ENCODE results near the gene TEAD1. TPM values are rescaled to one million over a fixed set of nuclear protein-coding genes. Genes with fewer than 3 reads are reported as not detected.

Gene TEAD1
- total RNA-seq, 4 donors from 2014 or later = 38.8 to 110 (median 75.3) TPM

DNA sequence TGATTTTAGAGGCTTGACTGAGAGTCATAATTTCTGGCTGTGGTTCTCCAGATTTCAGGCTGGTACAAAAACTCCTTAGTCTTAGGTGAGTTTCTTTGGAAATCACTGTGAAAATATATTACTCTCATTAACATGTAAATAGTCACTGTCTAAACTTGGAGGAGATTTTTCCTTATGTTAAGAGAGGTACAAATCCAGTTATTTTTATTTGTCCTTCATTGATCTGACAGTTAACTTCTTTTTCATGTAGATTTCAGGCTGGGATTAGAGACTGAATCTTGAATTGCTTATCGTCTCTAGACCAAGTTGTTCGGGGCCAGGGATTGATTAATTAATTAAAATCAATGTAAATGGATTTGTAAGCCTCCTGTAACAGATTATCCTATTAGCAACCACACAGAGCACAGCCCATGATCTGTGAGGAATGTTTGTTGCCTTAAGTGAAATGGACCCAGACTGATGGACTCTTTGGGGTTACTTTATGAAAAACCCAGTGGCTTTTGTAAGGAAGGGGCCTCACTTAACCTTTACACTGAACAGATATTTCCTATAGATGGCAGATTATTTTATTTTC lies 21.1 kb downstream of the TEAD1 start:
- H3K36me3 ChIP-seq = no peaks in the 10 kb centered on the region

DNA sequence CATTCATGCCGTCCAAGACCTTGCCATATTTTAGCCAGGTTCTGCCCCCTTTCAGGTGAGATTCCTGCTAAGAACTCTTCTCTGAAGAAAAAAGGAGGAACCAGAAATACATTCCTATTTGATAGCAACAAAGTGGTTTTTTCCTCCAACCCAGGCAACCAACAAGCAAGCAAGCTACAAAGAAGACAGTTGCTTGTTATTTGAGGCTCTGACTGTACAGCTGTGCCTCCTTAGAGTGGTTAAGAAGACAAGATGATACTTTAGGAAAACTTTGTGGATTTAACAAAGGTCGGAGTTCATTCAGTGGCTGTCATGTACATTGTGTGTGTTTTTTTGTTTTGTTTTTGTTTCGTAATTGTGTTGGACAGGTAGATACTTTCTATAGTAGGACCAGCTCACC lies 21.7 kb downstream of the TEAD1 start:
- Histone ChIP-seq H3K27ac (peak overlapping the region; percentile 88 to 91), H3K9me3 (no peaks in the 10 kb centered on the region), H3K36me3 (no peaks in the 10 kb centered on the region), H3K27me3 (no peaks in the 10 kb centered on the region), H3K4me3 (no peak overlapping the region), H3K4me1 (peaks cover 6 to 18% of the 10 kb centered on the region in 2 donors)
- TF ChIP-seq, protein P1, sequence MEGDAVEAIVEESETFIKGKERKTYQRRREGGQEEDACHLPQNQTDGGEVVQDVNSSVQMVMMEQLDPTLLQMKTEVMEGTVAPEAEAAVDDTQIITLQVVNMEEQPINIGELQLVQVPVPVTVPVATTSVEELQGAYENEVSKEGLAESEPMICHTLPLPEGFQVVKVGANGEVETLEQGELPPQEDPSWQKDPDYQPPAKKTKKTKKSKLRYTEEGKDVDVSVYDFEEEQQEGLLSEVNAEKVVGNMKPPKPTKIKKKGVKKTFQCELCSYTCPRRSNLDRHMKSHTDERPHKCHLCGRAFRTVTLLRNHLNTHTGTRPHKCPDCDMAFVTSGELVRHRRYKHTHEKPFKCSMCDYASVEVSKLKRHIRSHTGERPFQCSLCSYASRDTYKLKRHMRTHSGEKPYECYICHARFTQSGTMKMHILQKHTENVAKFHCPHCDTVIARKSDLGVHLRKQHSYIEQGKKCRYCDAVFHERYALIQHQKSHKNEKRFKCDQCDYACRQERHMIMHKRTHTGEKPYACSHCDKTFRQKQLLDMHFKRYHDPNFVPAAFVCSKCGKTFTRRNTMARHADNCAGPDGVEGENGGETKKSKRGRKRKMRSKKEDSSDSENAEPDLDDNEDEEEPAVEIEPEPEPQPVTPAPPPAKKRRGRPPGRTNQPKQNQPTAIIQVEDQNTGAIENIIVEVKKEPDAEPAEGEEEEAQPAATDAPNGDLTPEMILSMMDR (IDR thresholded peaks at IDR 0.05) = no peak
- no peak for TF ChIP-seq POLR2A (IDR thresholded peaks at IDR 0.05)
- intact Hi-C loops (cut with DNase I; ENCODE audit: low total_unique reads) = no loop called here
- DNase-seq = no peak

More for the DNA sequence above, 21.1 kb downstream of the TEAD1 start:
- H3K4me1 ChIP-seq = peaks cover 6 to 18% of the 10 kb centered on the region in 2 donors
- no peaks in the 10 kb centered on the region for H3K9me3 ChIP-seq
- peak overlapping the region; percentile 88 to 91 for H3K27ac ChIP-seq
- H3K27me3 ChIP-seq = no peaks in the 10 kb centered on the region
- no peak for TF ChIP-seq POLR2A (IDR thresholded peaks at IDR 0.05)
- TF ChIP-seq, protein P1 (IDR thresholded peaks at IDR 0.05) = no peak
- no peak overlapping the region for H3K4me3 ChIP-seq
- intact Hi-C loops (cut with DNase I; ENCODE audit: low total_unique reads) = no loop called here
- DNase-seq = no peak

DNA sequence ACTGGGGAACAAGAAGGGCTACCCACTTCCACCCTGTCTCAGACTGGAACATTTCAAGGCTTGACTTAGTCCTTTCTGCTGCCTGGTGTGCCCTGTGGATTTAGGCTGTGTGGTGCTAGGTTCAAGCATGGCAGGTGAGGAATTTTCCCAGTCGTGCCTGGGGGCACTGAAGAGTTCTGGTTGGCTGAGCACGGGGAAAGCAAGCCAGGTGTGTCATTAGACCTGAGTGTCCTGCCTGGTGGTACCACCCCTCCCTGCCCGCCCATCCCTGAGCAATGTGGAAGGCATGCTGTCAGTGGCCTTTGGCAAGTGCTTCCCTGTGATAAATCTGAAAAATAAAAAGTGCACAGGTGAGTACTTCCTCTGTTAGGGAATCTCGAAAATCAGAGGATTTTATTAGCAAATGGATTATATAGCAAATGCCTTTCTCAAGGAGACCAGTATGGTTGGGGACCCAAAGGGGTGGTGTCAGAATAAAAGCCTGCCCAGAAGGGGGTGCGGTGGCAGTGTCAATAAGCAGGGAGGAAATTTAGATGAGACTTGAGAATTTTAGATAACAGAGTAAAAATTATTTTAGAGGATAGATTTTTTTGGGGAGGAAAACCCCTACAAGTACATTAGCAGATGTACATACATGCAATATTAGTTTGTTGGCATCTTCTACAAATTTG lies 22.8 kb downstream of the TEAD1 start:
- Histone ChIP-seq H3K9me3 (no peaks in the 10 kb centered on the region), H3K4me1 (peaks cover 6 to 17% of the 10 kb centered on the region in 2 donors), H3K27me3 (no peaks in the 10 kb centered on the region), H3K4me3 (no peak overlapping the region), H3K36me3 (no peaks in the 10 kb centered on the region), H3K27ac (peak overlapping the region in 1 of 2 donors; percentile 91)
- no peak for DNase-seq
- intact Hi-C loops (cut with DNase I; ENCODE audit: low total_unique reads) = no loop called here
- TF ChIP-seq POLR2A (IDR thresholded peaks at IDR 0.05) = no peak

DNA sequence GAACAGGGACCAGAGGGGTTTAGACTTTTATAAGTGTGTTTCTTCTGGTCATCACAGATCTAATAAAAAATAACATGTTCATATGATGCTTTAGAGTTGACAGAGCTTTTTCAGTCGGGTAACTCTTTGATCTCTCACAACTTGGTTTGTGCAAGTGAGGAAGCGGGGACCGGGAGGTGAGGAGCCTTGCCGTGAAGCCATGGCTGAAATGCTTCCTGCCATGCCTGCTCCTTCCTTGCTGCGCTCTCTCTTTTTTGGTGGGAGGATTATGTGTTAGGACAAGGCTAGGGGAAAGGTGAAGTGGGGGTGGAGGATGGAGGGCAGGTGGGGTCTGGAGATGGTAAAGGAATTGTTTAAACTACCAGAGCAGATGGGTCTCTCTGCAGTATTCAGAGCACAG lies 23.8 kb downstream of the TEAD1 start:
- Histone ChIP-seq H3K27me3 (no peaks in the 10 kb centered on the region), H3K27ac (no peak overlapping the region), H3K36me3 (no peaks in the 10 kb centered on the region), H3K9me3 (no peaks in the 10 kb centered on the region), H3K4me3 (no peak overlapping the region), H3K4me1 (peaks cover 4 to 11% of the 10 kb centered on the region in 2 donors)
- TF ChIP-seq, protein P1 (IDR thresholded peaks at IDR 0.05) = no peak
- TF ChIP-seq POLR2A (IDR thresholded peaks at IDR 0.05) = no peak
- intact Hi-C loops (cut with DNase I; ENCODE audit: low total_unique reads) = no loop called here
- DNase-seq = no peak

DNA sequence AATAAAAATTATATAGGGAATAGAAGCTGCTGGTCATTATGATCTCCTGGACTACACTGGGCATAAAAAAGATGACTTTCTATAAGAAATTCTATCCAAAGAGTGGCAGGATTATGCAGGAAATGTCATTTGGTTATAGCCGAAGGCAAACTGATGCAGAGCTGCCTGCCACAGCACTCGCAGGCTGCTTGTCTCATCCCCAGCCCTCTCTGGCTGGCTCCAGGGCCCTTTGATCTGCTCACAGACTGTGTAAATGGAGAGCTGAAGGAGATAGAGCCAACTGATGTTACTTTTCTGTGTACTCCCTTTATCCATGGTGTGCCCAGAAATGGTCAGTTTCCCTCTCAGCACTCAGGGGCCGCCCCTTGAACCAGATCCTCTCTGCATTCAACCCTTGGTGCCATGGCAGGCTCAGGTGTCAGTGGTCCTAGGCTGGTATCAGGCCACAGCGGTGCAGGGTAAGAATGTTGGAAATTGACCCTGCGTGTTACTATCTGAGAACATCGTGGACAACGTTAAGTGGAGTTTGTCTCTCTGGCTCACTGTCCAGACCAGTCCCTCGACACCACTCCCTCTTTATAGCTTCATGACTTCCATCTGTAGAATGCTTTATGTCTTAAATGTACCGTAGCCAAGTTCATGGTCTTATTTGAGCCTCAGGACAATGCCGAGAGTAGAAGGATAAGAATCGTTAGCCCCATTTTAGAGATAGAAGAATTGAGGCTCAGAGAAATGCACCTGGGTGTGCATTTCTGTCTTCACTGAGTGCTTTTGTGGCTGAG lies 27.8 kb downstream of the TEAD1 start:
- no peak for TF ChIP-seq POLR2A (IDR thresholded peaks at IDR 0.05)
- TF ChIP-seq, protein P1 (IDR thresholded peaks at IDR 0.05) = no peak
- H3K9me3 ChIP-seq = no peaks in the 10 kb centered on the region
- DNase-seq = no peak
- H3K27ac ChIP-seq = no peak overlapping the region
- H3K36me3 ChIP-seq = no peaks in the 10 kb centered on the region
- H3K27me3 ChIP-seq = no peaks in the 10 kb centered on the region
- H3K4me3 ChIP-seq = no peak overlapping the region
- H3K4me1 ChIP-seq = peaks cover 0 to 3% of the 10 kb centered on the region in 2 donors
- intact Hi-C loops (cut with DNase I; ENCODE audit: low total_unique reads) = no loop called here
